Spleen (tissue), 11 donors: ENCODE measurements around the gene B3GALT2. TPM values are rescaled to one million over a fixed set of nuclear protein-coding genes. Genes with fewer than 3 reads are reported as not detected.

Experiments
- DNase-seq: peaks from one replicate; pipeline ENCODE4 v3.0.0-alpha.2; 2020
- H3K27ac ChIP-seq, 8 donors: fragments of 200-600 bp; sonication (generic) in 7 of 8; 1 replicate in 4 of 8; 2 replicates in 4 of 8; pipeline versions ENCODE4 v1.5.0 to v1.8.0; 2016 to 2021; ENCODE audit warnings: inconsistent platforms in 4 of 8, mild to moderate bottlenecking in 4 of 8, moderate library complexity in 1 of 8
- H3K27me3 ChIP-seq, 7 donors: fragments of 200-600 bp; sonication (generic) in 6 of 7; replicated peaks in 1 of 7; 1 replicate in 4 of 7; 2 replicates in 3 of 7; pipeline versions ENCODE4 v1.5.0 to v1.8.0; 2016 to 2021; ENCODE audit warnings: inconsistent platforms in 3 of 7, mild to moderate bottlenecking in 1 of 7
- H3K36me3 ChIP-seq, 6 donors: fragments of 200-600 bp; sonication (generic) in 5 of 6; 1 replicate in 4 of 6; 2 replicates in 2 of 6; pipeline versions ENCODE4 v1.5.0 to v1.8.0; 2016 to 2021; ENCODE audit warnings: inconsistent platforms in 2 of 6
- H3K4me1 ChIP-seq, 6 donors: fragments of 200-600 bp; sonication (generic) in 5 of 6; 1 replicate in 3 of 6; 2 replicates in 3 of 6; pipeline versions ENCODE4 v1.5.0 to v1.8.0; 2016 to 2021; ENCODE audit warnings: inconsistent platforms in 3 of 6
- H3K4me3 ChIP-seq, 8 donors: fragments of 200-600 bp; sonication (generic) in 7 of 8; 1 replicate in 4 of 8; 2 replicates in 4 of 8; pipeline versions ENCODE4 v1.5.0 to v1.8.0; 2016 to 2021; ENCODE audit warnings: inconsistent platforms in 4 of 8, mild to moderate bottlenecking in 4 of 8, moderate library complexity in 2 of 8
- H3K9me3 ChIP-seq, 8 donors: fragments of 200-600 bp; sonication (generic) in 7 of 8; 1 replicate in 4 of 8; 2 replicates in 4 of 8; pipeline versions ENCODE4 v1.5.0 to v1.8.0; 2016 to 2021; ENCODE audit warnings: inconsistent platforms in 4 of 8
- POLR2A ChIP-seq, 3 donors: fragments of 450-650 bp; IDR thresholded peaks; one replicate each; pipeline ENCODE4 v1.5.1; 2017; ENCODE audit warnings: antibody characterized with exemption in 3 of 3, mild to moderate bottlenecking in 1 of 3
- POLR2AphosphoS5 ChIP-seq, 3 donors: sonication (generic); formaldehyde crosslinking; IDR thresholded peaks; one replicate each; pipeline ENCODE4 v1.5.1; 2017; ENCODE audit warnings: antibody characterized with exemption in 3 of 3
- WGBS, 5 donors: extraction: QIAGEN DNeasy Blood & Tissue Kit in 3 of 5; methylation state at CpG; one replicate each; pipeline versions ENCODE4 v1.1.5 to v1.1.7; 2013 to 2018; 5-methylcytosine and 5-hydroxymethylcytosine counted together
- intact Hi-C: fragments of 100-400 bp; cut with DNase I; formaldehyde crosslinking; loops from one replicate; pipeline ENCODE4 v1.15.0; 2023; ENCODE audit warnings: low total_unique reads
- polyA plus RNA-seq, 3 donors: library from polyadenylated mRNA; stranded (reverse); fragments of 200-250 nt; gene quantifications; one replicate each; pipeline ENCODE4 v1.2.1, GENCODE V29; 2013
- total RNA-seq, 7 donors: library from RNA; depleted of rRNA in 3 of 7; stranded (reverse); fragments of >200 nt in 3 of 7; fragmentation: NEBNext Ultra II Directional in 4 of 7; extraction: Animal tissue kit (Norgen Biotek cat#: 25700) in 4 of 7; gene quantifications; one replicate each; pipeline versions ENCODE4 v1.1.0 to v1.2.1, GENCODE V29; 2016 to 2021
- TF ChIP-seq, protein P1 (sequence below), 11 experiments: fragments of 200-600 bp in 7 of 11; fragments of 450-650 bp in 4 of 11; sonication (generic) in 4 of 11; IDR thresholded peaks in 8 of 11; conservative IDR thresholded peaks in 3 of 11; 1 replicate in 7 of 11; 2 replicates in 4 of 11; pipeline versions ENCODE4 v1.4.0 to v1.8.0; 2016 to 2021; ENCODE audit warnings: antibody characterized with exemption in 11 of 11, inconsistent platforms in 4 of 11, mild to moderate bottlenecking in 1 of 11
- donor health status: healthy with polysubstance abuse.
- donor health status: DM: no; HTN: no; CAD: no; lungs with moderate emphysema.
- donor health status: DM: no; HTN: no; CAD: no.
- donor health status: Bipolar disorder and iron deficiency.
- donor health status: healthy.
- donor health status: DM: no; HTN: no; CAD: no.
- donor health status: DM: yes; HTN: yes; CAD: no.

The B3GALT2 gene
- total and polyA plus RNA-seq, 10 donors, result 0.05 to 1.4 (median 0.38) TPM

DNA sequence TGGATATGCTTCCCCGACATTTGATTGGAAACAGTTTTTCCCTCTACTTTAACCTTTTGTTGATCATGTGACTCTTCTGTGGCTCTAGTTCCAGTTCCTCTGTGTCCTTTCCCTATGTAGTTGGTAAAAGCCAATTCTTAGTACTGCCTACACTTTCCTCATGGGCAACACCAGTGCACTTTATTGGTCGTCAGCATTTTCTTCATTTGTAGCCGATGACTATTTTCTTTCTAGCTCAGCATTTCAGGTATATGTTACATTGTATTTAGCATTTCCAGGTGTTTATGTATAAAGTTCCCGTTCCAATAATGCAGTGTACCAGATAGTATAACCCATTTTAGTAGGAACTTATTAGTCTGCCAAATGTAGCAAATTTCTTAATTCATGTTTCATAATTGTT lies 27.6 kb upstream of the B3GALT2 start:
- peaks cover 0 to 17% (median 2%) of the 10 kb centered on the region in 6 donors for H3K4me1 ChIP-seq
- H3K27me3 ChIP-seq, result no peaks in the 10 kb centered on the region
- intact Hi-C loops, result no loop called here
- no peak overlapping the region for H3K27ac ChIP-seq
- H3K9me3 ChIP-seq, result no peaks in the 10 kb centered on the region
- H3K36me3 ChIP-seq, result peaks cover 0 to 72% (median 16%) of the 10 kb centered on the region in 6 donors
- no peak overlapping the region for H3K4me3 ChIP-seq
- TF ChIP-seq, protein P1, sequence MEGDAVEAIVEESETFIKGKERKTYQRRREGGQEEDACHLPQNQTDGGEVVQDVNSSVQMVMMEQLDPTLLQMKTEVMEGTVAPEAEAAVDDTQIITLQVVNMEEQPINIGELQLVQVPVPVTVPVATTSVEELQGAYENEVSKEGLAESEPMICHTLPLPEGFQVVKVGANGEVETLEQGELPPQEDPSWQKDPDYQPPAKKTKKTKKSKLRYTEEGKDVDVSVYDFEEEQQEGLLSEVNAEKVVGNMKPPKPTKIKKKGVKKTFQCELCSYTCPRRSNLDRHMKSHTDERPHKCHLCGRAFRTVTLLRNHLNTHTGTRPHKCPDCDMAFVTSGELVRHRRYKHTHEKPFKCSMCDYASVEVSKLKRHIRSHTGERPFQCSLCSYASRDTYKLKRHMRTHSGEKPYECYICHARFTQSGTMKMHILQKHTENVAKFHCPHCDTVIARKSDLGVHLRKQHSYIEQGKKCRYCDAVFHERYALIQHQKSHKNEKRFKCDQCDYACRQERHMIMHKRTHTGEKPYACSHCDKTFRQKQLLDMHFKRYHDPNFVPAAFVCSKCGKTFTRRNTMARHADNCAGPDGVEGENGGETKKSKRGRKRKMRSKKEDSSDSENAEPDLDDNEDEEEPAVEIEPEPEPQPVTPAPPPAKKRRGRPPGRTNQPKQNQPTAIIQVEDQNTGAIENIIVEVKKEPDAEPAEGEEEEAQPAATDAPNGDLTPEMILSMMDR (IDR thresholded peaks at IDR 0.05 in 8 of 11, conservative IDR thresholded peaks at IDR 0.05 in 3 of 11), result no peak
- TF ChIP-seq POLR2A (IDR thresholded peaks at IDR 0.05), result no peak
- no peak for TF ChIP-seq POLR2AphosphoS5 (IDR thresholded peaks at IDR 0.05)
- DNase-seq, result no peak
- WGBS, 5 donors, result 94 to 97% (median 96%) methylated on average over 4 of the region's 4 CpGs

- Histone ChIP-seq H3K27me3 (no peaks in the 10 kb centered on the region), H3K4me3 (no peak overlapping the region), H3K36me3 (peaks cover 0 to 71% (median 11%) of the 10 kb centered on the region in 6 donors), H3K9me3 (peaks cover 0 to 9% (median 3%) of the 10 kb centered on the region in 8 donors), H3K27ac (peak overlapping the region in 1 of 8 donors; percentile 22), H3K4me1 (peaks cover 0 to 17% (median 2%) of the 10 kb centered on the region in 6 donors)
- TF ChIP-seq, protein P1 (IDR thresholded peaks at IDR 0.05 in 8 of 11, conservative IDR thresholded peaks at IDR 0.05 in 3 of 11), result no peak
- TF ChIP-seq POLR2A (IDR thresholded peaks at IDR 0.05), result no peak
- no peak for TF ChIP-seq POLR2AphosphoS5 (IDR thresholded peaks at IDR 0.05)
- intact Hi-C loops, result no loop called here
- no peak for DNase-seq
- 84 to 91% (median 87%) methylated on average over 2 of the region's 2 CpGs for WGBS, 5 donors
Observed at GRCh38 chr1:193212637-193213036, 26.2 kb upstream of the B3GALT2 start.

- peaks cover 0 to 17% (median 2%) of the 10 kb centered on the region in 6 donors for H3K4me1 ChIP-seq
- TF ChIP-seq POLR2A (IDR thresholded peaks at IDR 0.05), result no peak
- TF ChIP-seq POLR2AphosphoS5 (IDR thresholded peaks at IDR 0.05), result no peak
- TF ChIP-seq, protein P1 (IDR thresholded peaks at IDR 0.05 in 8 of 11, conservative IDR thresholded peaks at IDR 0.05 in 3 of 11), result no peak
- WGBS, 5 donors, result 74 to 89% (median 78%) methylated on average over 1 of the region's 1 CpG
- intact Hi-C loops, result no loop called here
- H3K36me3 ChIP-seq, result peaks cover 0 to 71% (median 17%) of the 10 kb centered on the region in 6 donors
- H3K27me3 ChIP-seq, result no peaks in the 10 kb centered on the region
- no peak overlapping the region for H3K4me3 ChIP-seq
- peaks cover 0 to 20% (median 14%) of the 10 kb centered on the region in 8 donors for H3K9me3 ChIP-seq
- no peak for DNase-seq
- peak overlapping the region in 3 of 8 donors; percentile 4 to 22 (median 6) for H3K27ac ChIP-seq
Observed at GRCh38 chr1:193211539-193211938, 25.1 kb upstream of the B3GALT2 start.

DNA sequence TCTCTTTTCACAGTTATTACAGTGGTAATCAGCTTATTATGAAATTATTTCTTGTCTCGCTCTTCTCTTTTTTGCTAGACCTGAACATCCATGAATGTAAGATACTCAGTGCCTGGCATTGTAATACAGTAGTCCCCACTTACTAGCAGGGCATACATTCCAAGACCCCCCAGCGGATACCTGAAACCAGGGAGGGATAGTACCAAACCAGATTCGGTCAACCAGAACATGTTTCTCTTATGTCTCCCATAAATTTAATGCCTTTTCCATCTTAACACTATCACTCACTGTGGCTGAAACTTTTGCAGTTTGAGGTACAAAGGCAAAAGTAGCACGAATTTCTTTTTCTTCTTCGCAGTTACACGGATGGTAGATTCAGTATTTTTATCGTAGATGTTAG lies 24.6 kb upstream of the B3GALT2 start:
- no peak for DNase-seq
- WGBS, 5 donors, result 92 to 97% (median 96%) methylated on average over 7 of the region's 7 CpGs
- Histone ChIP-seq H3K27ac (peak overlapping the region in 2 of 8 donors; percentile 4 to 22), H3K4me1 (peaks cover 0 to 17% (median 2%) of the 10 kb centered on the region in 6 donors), H3K27me3 (no peaks in the 10 kb centered on the region), H3K36me3 (peaks cover 0 to 71% (median 16%) of the 10 kb centered on the region in 6 donors), H3K4me3 (no peak overlapping the region), H3K9me3 (peaks cover 0 to 25% (median 20%) of the 10 kb centered on the region in 8 donors)
- intact Hi-C loops, result no loop called here
- TF ChIP-seq, protein P1 (IDR thresholded peaks at IDR 0.05 in 8 of 11, conservative IDR thresholded peaks at IDR 0.05 in 3 of 11), result no peak
- no peak for TF ChIP-seq POLR2AphosphoS5 (IDR thresholded peaks at IDR 0.05)
- no peak for TF ChIP-seq POLR2A (IDR thresholded peaks at IDR 0.05)
